HG03565 (cell line): ENCODE data around the gene ZNF429.
"Not testable (repeated sequence)": the region's sequence is repeated elsewhere in the genome, so short reads cannot be mapped to it uniquely, and the experiment has no call there.

Experiments used
- ATAC-seq: cut with Tn5 transposase; IDR thresholded peaks from one replicate; pipeline ENCODE4 v1.9.1; 2021; ENCODE audit warnings: mild to moderate bottlenecking, moderate library complexity; ENCODE audit not compliant: unreplicated experiment

The ZNF429 gene

DNA sequence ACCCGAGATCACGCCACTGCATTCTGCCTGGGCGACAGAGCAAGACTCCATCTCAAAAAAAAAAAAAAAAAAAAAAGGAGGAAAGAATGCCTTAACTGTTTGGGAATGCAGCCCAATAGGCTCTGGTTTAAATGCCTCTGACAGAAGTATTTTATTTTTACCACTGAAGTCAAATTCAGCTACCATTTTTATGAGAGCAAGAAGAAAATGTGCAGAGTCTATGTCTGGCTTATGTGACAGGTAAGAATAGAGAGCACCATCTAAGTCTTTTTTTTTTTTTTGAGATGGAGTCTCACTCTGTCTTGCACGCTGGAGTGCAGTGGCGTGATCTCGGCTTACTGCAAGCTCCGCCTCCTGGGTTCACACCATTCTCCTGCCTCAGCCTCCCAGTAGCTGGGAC, 7.2 kb downstream of the ZNF429 start:
- not testable (repeated sequence) for ATAC-seq

DNA sequence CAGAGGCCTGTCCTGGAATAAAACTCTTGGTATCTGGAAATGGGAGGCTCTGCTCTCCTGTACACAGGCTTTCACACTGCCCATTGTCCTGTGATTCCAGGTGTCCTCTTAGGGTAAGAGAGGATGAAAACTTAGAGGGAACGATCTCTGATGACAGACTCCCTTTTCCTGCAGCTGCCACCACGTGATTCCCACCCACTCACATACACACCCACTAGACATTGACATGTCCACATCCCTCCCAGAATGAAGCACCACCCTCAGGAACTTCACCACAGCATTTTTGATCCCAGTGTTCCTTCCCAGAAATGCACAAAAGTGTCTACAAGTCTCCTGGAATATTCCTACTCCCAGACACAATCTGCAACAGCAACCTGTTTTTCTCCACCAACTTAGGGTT, 8.2 kb downstream of the ZNF429 start:
- ATAC-seq, result no peak

DNA sequence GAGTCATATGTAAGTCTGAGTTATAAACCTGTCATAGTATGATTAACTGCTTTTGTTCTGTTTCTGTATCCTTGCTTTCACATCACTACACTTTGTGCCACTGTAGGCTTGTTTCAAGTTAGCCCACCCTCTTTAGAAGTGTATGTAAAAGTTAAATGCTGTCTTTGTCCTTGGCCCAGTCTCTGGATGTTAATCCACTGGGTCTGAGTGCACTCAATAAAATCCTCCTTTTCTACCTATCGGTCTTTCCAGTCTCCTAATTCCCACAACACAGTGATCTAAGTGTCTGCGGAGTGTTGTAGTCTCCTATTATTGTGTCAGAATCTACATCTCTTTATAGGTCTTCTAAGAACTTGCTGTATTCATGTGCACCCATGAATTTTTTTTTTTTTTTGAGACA, 14.1 kb downstream of the ZNF429 start:
- no peak for ATAC-seq

DNA sequence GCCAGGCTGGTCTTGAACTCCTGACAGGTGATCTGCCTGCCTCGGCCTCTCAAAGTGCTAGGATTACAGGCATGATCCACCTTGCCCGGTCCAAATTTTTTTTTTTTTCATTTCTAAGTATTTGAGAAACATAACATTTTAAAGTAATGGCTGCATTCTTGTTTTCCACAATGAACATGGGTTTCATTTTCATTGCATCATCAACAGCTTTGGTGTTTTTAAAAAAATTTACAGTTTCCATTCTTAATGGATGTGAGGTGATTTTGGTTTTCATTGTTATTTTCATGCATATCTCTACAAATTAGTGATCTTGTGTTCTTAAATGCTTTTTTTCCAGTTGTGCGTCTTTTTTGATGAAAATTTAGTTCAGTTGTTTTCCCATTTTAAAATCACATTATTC, 27.5 kb downstream of the ZNF429 start:
- no peak for ATAC-seq

DNA sequence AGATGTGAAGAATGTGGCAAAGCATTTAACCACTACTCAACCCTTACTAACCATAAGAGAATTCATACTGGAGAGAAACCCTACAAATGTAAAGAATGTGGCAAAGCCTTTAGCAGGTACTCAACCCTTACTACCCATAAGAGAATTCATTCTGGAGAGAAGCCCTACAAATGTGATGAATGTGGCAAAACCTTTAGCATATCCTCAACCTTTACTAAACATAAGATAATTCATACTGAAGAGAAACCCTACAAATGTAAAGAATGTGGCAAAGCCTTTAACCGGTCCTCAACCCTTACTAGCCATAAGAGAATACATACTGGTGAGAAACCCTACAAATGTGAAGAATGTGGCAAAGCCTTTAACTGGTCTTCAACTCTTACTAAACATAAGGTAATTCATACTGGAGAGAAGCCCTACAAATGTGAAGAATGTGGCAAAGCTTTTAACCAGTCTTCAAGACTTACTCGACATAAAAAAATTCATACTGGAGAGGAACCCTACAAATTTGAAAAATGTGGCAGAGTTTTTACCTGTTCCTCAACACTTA, 31.4 kb downstream of the ZNF429 start:
- ATAC-seq, result not testable (repeated sequence)

DNA sequence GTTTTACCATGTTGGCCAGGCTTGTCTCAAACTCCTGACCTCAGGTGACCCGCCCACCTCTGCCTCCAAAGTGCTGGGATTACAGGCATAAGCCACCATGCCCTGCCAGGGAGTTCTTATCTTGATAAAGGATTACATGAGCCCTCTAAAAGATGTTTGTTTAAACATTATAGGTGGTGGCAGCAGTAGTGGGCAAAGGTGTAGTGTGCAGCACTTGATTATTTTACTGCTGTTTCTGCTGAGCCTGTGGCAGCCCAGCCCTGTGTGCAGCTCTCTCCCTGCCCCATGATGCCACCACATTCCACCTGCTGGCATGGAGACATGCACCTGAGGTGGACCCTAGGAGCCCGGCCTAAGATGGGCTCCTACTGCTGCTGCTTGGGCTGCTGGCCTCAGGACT, 54.0 kb downstream of the ZNF429 start:
- no peak for ATAC-seq

DNA sequence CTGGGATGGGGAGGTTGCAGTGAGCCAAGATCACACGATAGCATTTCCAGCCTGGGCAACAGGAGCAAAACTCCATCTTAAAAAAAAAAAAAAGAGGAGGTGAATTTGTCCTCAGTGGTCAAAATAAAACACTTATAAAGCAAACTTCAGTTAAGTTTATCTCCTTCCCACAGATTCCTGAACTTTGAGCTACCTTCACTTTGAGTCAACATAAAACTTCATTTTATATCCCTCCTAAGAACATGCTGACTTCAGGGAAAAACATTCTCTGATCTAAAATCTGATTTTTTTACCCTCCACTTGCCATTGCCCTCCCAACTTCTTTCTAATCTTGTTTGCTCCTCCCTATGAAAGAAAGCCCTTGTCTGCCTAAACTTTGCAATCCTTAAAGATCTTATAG, 59.0 kb downstream of the ZNF429 start:
- ATAC-seq, result no peak

DNA sequence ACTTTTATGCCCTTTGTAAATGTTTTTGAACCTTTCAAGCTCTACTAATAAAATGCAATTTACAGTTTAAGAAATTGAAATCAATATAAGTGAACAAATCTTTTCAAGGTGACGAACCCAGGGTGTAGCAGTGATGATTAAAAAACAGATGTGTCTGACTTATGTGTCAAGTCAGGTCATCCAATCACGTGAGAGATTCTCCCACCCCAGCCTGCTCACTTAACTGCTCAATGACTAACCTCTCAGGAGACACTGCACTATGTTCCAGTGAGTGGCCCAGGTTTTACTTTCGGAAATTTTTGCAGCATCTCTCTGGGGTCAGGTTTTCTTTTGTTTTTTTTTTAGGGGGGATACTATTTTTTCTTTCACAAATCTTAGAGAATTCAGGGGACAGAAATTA, 60.7 kb downstream of the ZNF429 start:
- ATAC-seq, result no peak

DNA sequence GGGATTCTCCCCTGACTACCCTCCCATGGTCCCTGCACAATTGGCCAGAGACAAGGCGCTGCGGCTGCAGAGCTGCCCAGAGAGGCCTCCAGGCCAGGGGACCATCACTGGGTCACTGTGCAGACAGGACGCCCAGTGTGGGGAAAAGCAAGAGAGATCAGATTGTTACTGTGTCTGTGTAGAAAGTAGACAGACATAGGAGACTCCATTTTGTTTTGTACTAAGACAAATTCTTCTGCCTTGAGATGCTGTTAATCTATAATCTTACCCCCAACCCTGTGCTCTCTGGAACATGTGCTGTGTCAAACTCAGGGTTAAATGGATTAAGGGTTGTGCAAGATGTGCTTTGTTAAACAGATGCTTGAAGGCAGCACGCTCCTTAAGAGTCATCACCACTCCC, 62.4 kb downstream of the ZNF429 start:
- not testable (repeated sequence) for ATAC-seq

DNA sequence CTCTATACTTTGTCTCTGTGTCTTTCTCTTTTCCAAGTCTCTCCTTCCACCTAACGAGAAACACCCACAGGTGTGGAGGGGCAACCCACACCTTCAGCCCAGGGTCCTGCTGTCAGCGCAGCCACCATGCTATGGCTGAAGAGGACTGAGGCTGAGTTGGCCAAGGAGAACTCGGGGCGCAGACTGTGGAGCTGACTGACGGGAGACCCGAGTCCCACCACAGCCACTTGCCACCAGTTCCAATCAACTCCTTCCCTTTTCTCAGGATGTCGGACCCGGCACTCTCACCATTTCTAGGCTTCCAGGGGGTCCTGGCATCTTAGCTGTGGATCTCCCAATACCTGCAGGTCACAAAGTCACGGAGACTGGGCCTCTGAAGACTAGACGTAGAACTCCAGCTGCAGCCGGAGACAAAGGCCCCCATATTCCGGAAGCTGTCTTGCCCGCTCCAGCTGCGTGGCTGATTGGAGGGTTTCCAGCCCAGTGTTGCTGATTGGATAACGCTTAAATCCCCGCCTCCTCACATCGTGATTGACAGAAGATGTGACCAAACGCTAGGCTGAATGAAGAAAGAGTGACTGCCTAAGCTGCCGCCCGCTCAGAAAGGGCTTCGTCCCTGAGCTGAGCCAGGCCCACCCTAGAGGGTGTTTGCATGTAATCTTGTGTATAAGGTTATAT, 63.6 kb downstream of the ZNF429 start:
- ATAC-seq, result peak; percentile 87

DNA sequence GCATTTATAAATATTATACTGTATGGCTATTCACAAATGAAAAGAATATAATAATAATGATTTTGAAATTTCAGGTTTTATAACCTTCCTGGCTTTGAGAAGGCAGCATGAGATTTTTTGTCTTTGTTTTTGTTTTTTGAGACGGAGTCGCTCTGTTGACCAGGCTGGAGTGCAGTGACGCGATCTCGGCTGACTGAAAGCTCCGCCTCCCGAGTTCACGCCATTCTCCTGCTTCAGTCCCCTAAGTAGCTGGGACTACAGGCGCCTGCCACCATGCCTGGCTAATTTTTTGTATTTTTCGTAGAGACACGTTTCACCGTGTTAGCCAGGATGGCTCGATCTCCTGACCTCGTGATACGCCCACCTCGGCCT, 64.1 kb downstream of the ZNF429 start:
- ATAC-seq, result no peak

DNA sequence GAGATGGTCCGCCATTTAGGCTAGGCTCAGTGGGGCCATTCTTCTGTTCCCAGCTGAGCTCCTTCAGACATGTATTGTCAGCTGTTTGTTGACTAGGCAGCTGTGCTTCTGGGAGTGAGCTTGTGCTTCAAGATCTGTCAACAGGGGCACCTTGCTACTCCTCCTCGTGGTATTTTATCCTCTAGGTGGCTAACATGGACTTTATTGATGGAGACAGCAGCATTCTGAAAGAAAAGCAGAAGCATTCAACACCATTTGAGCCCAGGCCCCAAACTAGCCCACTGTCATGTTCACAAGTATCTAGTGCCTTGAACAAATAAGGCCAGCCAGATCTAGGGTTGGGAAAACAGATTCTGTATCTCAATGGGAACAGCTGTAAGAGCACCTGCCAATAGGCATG, 65.9 kb downstream of the ZNF429 start:
- no peak for ATAC-seq

DNA sequence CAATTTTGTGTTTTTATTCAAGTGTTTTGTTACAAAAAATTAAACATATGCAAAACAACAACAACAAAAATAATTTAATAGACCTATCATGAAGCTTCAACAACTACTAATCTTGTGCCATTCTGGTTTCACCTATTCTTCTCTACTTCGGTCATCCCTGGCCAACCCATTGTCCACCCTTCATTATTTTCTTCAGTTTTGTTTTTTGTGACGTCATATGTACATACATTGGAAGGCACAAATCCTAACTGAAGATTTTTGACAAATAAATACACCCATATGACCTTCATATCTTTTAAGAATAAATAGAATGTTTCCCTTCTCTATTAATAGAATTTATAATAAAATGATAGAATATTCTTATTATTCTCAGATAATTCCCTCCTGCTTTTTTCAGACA, 69.2 kb downstream of the ZNF429 start:
- ATAC-seq, result no peak

DNA sequence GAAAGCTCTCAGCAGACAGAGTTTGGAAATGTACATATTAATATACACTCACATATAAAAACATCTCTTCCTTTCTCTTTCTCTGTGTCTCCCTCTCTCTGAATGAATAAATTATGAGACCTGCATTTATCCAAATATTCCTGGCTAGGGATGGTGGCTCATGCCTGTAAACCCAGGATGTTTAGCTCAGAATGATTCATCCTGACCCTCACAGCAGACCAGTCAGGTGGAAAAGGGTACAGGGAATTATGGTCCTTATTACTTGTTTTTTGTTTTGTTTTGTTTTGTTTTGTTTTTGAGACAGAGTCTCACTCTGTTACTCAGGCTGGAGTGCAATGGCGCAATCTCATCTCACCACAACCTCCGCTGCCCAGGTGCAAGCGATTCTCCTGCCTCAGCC, 71.1 kb downstream of the ZNF429 start:
- ATAC-seq, result no peak

DNA sequence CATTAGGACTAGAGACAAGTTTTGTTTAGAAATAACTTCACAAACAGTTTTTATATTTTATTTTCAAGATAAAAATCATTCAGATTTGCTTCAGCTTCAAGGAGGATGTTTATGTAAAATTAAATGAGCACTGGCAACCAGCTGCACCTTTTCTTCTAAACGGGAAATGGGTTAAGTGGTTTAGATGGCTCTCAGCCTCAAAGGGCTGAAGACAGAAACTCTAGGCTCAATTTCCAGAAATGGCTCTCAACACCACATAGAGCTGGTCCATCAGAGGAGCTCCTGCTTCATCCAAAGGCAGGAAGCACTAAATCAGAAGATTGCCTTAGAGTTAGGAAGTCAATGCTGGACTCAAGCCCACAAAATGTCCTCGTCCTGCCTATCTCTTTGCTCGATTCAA, 74.7 kb downstream of the ZNF429 start:
- no peak for ATAC-seq

DNA sequence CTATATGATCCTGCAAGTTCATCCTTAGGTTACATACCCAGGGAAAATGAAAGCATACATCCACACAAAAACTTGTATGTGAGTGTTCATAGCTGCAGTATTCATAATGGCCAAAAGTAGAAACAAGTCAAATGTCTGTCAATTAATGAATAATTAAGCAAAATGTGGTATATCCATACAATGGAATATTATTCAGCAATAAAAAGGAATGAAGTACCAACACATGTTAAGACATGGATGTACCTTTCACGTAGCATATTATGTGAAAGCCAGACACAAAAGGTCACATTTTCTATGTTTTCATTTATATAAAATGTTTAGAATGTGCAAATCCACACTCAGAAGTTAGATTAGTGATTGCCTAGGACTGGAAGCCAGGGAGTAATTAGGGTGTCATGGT, 75.4 kb downstream of the ZNF429 start:
- no peak for ATAC-seq

DNA sequence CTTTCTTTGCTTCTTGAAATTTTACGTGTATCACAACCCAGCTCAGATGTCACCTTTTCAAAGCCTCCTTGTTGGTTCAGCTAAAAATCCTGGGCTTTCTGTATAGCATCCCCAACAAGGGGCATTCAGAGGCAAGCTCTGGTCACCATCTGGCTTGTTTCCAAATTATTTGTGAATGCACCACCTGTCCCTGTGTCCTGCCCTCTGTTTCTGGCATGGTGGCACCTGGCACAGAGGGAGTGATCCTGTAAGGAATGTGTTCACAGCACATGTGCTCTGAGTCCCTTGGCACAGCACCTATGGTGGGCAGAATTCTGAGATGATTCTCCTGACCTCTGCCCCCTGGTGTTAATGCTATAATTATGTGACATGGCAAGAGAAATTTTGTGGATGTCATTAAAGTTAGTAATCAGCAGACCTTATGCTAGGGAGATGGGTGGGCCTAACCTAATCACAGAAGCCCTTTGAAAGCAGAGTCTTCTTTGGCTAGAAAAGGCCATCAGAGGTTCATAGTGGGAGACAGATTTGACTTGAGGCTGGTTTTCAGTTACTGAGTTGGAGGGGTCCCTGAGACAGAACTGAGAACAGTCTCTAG, 76.3 kb downstream of the ZNF429 start:
- no peak for ATAC-seq

DNA sequence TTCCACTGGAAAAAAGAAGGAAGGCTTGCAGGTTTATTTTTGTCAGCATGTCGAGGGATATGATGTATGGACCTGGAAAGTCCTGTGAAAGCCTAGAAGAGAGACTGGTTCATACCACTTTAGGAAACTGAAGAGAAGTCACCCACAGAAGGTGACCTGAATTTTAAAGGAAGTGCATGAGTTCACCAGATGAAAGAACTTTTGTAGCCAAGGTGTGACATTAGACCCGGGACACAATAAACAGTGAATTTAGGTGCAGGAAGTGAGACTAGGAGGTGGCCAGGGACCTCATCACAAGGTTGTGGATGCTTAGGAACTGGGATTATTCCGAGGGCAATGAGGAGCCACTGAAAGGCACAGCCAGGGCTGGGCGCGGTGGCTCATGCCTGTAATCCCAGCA, 79.1 kb downstream of the ZNF429 start:
- no peak for ATAC-seq

DNA sequence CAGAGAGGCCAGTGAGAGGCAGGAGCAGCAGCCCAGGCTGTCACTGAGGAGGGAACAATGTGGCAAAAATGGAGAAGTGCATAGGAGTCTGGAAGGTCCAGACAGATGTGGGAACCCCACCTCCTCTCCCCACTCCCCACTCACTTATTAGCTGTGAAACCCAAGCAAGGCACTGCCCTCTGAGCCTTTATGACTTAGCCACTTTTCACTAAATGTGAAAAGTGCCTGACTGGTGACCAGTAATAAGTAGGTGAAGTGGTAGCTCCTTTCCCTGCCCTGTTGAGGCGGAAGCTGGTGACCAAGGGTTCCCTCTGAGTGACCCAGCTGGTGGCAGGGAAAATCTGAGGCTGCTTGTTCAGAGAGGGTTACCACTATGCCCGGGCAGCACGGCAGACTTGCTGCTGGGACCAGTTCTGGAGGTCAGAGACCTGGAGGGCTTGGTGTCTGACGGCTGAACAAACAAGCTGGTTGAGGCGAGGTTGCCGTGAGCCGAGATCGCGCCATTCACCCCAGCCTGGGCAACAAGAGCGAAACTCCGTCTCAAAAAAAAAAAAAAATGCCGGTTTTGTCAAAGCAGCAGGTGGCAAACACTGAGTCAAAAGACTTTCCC, 80.0 kb downstream of the ZNF429 start:
- ATAC-seq, result no peak

DNA sequence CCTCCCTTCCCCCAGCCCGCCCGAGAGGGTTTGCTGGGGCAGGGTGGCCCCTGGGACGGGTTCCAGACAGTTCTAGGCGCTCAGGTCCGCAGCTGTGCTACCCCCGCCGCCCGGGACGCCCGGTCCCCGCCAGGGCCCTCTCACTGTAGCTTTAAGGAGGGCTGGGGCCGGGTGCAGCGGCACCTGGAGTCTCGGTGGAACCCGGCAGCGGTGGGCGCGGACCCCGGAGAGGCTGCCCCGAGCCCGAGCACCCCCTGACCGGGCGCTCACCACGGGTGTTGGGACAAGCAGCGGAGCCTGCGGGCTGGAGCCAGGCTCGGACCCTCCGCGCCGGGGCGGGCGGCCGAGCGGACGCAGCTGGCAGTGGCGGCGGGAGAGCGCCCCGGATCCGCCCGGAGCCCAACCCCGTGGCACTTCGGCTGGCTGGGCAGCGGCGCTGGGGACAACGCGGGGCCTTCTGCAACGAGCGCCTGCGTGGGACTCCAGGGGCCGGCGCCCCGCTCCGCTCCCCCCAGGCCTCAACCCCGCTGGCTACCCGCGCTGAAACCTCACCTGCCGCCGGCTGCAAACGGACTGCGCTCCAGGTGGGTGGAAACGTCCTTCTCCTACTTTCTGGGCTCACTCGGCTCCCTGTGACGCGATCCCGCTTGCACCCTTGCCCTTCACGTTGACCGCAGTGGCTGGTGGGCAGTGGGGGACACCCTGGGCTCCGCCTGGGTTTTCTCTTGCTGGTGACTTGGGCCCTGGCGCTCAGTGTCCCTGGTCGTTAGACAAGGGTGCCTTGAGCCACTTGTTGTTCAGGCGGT, 81.1 kb downstream of the ZNF429 start:
- no peak for ATAC-seq

DNA sequence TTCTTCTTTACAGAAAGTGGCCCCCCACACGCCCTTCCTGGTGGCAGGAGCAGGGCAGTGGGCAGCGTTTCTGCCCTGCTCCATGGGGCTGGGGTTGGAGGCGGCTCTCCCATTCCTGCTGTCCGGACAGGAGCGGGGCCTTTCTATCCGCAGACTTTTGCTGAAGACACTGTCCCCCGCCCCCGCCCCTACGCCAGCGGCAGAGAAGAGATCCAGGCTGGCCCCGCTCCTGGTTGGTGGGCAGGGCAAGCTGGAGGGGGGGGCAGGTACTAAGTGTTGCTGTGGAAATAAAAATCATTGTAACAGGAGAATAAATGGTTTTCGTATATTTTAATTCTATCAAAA, 81.7 kb downstream of the ZNF429 start:
- ATAC-seq, result no peak

DNA sequence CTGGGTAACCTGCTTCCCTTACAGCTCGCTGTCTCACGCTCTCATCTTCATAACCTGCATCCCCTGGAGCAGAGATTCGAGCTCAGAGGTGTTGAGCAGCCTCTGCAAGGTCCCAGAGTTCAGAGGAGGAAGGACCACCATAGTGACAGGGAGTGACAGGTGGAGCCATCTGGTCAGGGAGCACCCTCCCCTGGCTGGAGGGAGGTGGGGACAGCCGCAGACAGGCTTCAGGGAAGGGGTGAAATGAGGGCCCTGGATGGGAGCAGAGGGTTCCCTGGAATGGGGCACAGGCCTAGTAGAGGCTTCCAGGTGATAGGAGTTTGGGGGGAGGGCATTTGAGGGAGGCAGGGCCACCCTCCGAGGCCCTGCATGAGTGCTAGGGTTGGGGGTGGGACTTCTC, 82.1 kb downstream of the ZNF429 start:
- ATAC-seq, result no peak
